Gastroesophageal sphincter (tissue), 3 donors: ENCODE data around the gene WNK2.

Experiments
- EP300 ChIP-seq: sonication (generic); formaldehyde crosslinking; IDR thresholded peaks from one replicate; pipeline ENCODE4 v1.6.1; 2017; ENCODE audit warnings: antibody characterized with exemption, mild to moderate bottlenecking
- POLR2A ChIP-seq, 2 donors: fragments of 450-650 bp; IDR thresholded peaks; one replicate each; pipeline ENCODE4 v1.6.1; 2017; ENCODE audit warnings: antibody characterized with exemption in 2 of 2, mild to moderate bottlenecking in 2 of 2, moderate library complexity in 1 of 2
- POLR2AphosphoS5 ChIP-seq: sonication (generic); formaldehyde crosslinking; IDR thresholded peaks from one replicate; pipeline ENCODE4 v1.6.1; 2017; ENCODE audit warnings: antibody characterized with exemption
- TF ChIP-seq, protein P1 (sequence below), 4 experiments: fragments of 200-600 bp in 2 of 4; fragments of 450-650 bp in 2 of 4; sonication (generic) in 1 of 4; IDR thresholded peaks; one replicate each; pipeline ENCODE4 v1.5.1; 2017 to 2019; ENCODE audit warnings: antibody characterized with exemption in 4 of 4, mild to moderate bottlenecking in 2 of 4, moderate library complexity in 2 of 4

DNA sequence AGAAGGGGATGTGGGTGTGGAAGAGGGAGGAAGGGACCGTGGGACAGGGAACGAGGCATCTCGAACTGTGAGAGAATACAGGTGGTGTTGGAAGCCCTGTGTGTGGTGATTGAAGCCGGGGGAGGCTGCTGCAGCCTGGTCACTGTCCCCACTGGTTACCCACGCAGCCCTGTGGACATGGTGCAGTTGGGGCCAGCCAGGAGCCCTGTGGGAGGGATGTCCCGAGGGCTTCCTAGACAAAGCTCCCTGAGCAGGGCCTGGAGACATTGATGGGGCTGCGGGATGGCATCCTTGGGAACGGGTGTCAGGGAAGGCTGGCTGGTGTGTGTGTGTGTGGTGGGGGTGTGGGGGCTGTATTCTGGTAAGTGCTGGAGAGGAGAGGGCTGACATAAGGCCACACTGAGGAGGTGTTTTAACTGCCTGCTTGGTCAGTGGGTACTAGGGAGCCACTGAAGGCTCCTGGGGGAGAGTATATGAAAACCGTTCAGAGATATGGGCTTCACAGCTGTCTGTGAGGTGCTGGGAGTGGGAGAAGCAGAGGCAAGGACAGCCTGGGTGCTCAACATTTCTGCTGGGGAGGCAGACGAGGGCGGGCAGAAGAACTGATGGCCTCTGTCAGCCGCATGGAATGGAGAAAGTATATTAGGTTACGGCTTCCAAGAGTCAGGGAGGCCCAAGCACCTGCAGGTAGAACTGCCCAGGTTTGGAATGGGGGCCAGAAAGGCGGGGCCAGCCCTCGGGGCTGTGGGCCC, 20.0 kb downstream of the WNK2 start:
- TF ChIP-seq, protein P1, sequence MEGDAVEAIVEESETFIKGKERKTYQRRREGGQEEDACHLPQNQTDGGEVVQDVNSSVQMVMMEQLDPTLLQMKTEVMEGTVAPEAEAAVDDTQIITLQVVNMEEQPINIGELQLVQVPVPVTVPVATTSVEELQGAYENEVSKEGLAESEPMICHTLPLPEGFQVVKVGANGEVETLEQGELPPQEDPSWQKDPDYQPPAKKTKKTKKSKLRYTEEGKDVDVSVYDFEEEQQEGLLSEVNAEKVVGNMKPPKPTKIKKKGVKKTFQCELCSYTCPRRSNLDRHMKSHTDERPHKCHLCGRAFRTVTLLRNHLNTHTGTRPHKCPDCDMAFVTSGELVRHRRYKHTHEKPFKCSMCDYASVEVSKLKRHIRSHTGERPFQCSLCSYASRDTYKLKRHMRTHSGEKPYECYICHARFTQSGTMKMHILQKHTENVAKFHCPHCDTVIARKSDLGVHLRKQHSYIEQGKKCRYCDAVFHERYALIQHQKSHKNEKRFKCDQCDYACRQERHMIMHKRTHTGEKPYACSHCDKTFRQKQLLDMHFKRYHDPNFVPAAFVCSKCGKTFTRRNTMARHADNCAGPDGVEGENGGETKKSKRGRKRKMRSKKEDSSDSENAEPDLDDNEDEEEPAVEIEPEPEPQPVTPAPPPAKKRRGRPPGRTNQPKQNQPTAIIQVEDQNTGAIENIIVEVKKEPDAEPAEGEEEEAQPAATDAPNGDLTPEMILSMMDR (IDR thresholded peaks at IDR 0.05) = no peak
- TF ChIP-seq POLR2A (IDR thresholded peaks at IDR 0.05) (no peak), POLR2AphosphoS5 (no peak), EP300 (no peak)
